A673 (cell line): ENCODE data around the gene EXOSC6. TPM values are rescaled to one million over a fixed set of nuclear protein-coding genes. Genes with fewer than 3 reads are reported as not detected.

Experiments used
- BruUV-seq: library from RNA; stranded (reverse); fragments of 400-500 nt; replicated peaks from 2 replicates; lab custom pipeline; 2021; lab: Mats Ljungman, UMichigan
- CTCF ChIA-PET: fragments of 300-600 bp; sonication (Branson Sonifier 250); formaldehyde crosslinking; loops from one replicate; lab custom pipeline; 2022; ENCODE audit warnings: antibody characterized with exemption; lab: Charles Lee
- POLR2A ChIA-PET: fragments of 300-600 bp; sonication (Branson Sonifier 250); formaldehyde crosslinking; loops from one replicate; lab custom pipeline; 2022; ENCODE audit warnings: antibody characterized with exemption; ENCODE audit not compliant: low non-redundant PET; lab: Charles Lee
- DNase-seq: peaks from one replicate; pipeline ENCODE4 v3.0.0-alpha.2; 2015; ENCODE audit warnings: low spot score
- H3K27ac ChIP-seq: fragments of 200-600 bp; sonication (generic); 2 replicates; pipeline ENCODE4 v1.5.1; 2016; ENCODE audit warnings: mixed run types, low read depth, mild to moderate bottlenecking, mixed read lengths, antibody characterized with exemption, low read length; ENCODE audit not compliant: poor library complexity, severe bottlenecking
- H3K27me3 ChIP-seq: fragments of 200-600 bp; sonication (generic); replicated peaks from 2 replicates; pipeline ENCODE4 v1.6.1; 2017; ENCODE audit warnings: mixed run types, low read depth, mild to moderate bottlenecking, mixed read lengths, antibody characterized with exemption, low read length; ENCODE audit not compliant: insufficient read depth, poor library complexity
- H3K36me3 ChIP-seq: fragments of 200-600 bp; sonication (generic); 2 replicates; pipeline ENCODE4 v1.6.1; 2016; ENCODE audit warnings: mixed run types, mild to moderate bottlenecking, mixed read lengths, antibody characterized with exemption, low read length; ENCODE audit not compliant: insufficient read depth, poor library complexity, severe bottlenecking
- H3K4me1 ChIP-seq: fragments of 200-600 bp; sonication (generic); 2 replicates; pipeline ENCODE4 v1.6.1; 2017; ENCODE audit warnings: mixed run types, mild to moderate bottlenecking, mixed read lengths, antibody characterized with exemption, low read length; ENCODE audit not compliant: insufficient read depth, poor library complexity, severe bottlenecking
- H3K4me3 ChIP-seq: fragments of 200-600 bp; sonication (generic); 2 replicates; pipeline ENCODE4 v1.5.1; 2016; ENCODE audit warnings: low read depth, mixed run types, mild to moderate bottlenecking, mixed read lengths, low read length; ENCODE audit not compliant: poor library complexity, severe bottlenecking
- H3K9me3 ChIP-seq: fragments of 200-600 bp; sonication (generic); 2 replicates; pipeline ENCODE4 v1.6.1; 2016; ENCODE audit warnings: mixed run types, low read depth, mild to moderate bottlenecking, mixed read lengths, antibody characterized with exemption, low read length; ENCODE audit not compliant: poor library complexity, severe bottlenecking
- EZH2 ChIP-seq: fragments of 200-600 bp; sonication (generic); IDR thresholded peaks from 2 replicates; pipeline ENCODE4 v1.6.1; 2017; ENCODE audit warnings: borderline replicate concordance, low read depth, mild to moderate bottlenecking, mixed read lengths, antibody characterized with exemption, low read length; ENCODE audit not compliant: poor library complexity, severe bottlenecking
- intact Hi-C: fragments of 100-400 bp; cut with micrococcal nuclease; formaldehyde crosslinking; loops from one replicate; pipeline ENCODE4 v1.10.0; 2022; ENCODE audit not compliant: unreplicated experiment
- total RNA-seq: library from RNA; stranded (reverse); gene quantifications from 2 replicates; pipeline ENCODE4 v1.2.3, GENCODE V29; 2021
- TF ChIP-seq, protein P1 (sequence below): fragments of 300-800, 200-600 bp; sonication (generic); conservative IDR thresholded peaks from 2 replicates; pipeline ENCODE4 v1.5.1; 2017; ENCODE audit warnings: low read depth, mild to moderate bottlenecking, antibody characterized with exemption, low read length, moderate library complexity, mixed read lengths

The EXOSC6 gene
- total RNA-seq, 1 experiment from 2014 or later: 40.4 TPM

- no TSS peak for BruUV-seq
- DNase-seq: no peak
- TF ChIP-seq, protein P1, sequence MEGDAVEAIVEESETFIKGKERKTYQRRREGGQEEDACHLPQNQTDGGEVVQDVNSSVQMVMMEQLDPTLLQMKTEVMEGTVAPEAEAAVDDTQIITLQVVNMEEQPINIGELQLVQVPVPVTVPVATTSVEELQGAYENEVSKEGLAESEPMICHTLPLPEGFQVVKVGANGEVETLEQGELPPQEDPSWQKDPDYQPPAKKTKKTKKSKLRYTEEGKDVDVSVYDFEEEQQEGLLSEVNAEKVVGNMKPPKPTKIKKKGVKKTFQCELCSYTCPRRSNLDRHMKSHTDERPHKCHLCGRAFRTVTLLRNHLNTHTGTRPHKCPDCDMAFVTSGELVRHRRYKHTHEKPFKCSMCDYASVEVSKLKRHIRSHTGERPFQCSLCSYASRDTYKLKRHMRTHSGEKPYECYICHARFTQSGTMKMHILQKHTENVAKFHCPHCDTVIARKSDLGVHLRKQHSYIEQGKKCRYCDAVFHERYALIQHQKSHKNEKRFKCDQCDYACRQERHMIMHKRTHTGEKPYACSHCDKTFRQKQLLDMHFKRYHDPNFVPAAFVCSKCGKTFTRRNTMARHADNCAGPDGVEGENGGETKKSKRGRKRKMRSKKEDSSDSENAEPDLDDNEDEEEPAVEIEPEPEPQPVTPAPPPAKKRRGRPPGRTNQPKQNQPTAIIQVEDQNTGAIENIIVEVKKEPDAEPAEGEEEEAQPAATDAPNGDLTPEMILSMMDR: no peak
- no peak for TF ChIP-seq EZH2
- POLR2A ChIA-PET: interaction anchor here (0.6 kb wide), 1 partner anchor 45 kb away, joined by 3 read pairs; no protein-coding TSS in a partner anchor
- Histone ChIP-seq H3K4me3 (no peak overlapping the region), H3K4me1 (peaks cover 6% of the 10 kb centered on the region), H3K27me3 (no peaks in the 10 kb centered on the region), H3K36me3 (peaks cover 77% of the 10 kb centered on the region), H3K27ac (no peak overlapping the region), H3K9me3 (no peaks in the 10 kb centered on the region)
- intact Hi-C loops: no loop called here
- CTCF ChIA-PET: interaction anchor here (0.6 to 0.7 kb wide), 2 partner anchors 95 to 464 kb away, joined by 4 read pairs; no protein-coding TSS in a partner anchor
Measured at GRCh38 chr16:70254180-70254964, 2.6 kb upstream of the EXOSC6 start.

- Histone ChIP-seq H3K36me3 (peaks cover 70% of the 10 kb centered on the region), H3K27ac (no peak overlapping the region), H3K9me3 (no peaks in the 10 kb centered on the region), H3K4me1 (peaks cover 8% of the 10 kb centered on the region), H3K27me3 (no peaks in the 10 kb centered on the region), H3K4me3 (no peak overlapping the region)
- intact Hi-C loops: no loop called here
- CTCF ChIA-PET: interaction anchor here (0.7 kb wide), 1 partner anchor 94 kb away, joined by 4 read pairs; no protein-coding TSS in a partner anchor
- no TSS peak for BruUV-seq
- peak; percentile 43 for DNase-seq
- TF ChIP-seq EZH2: no peak
- TF ChIP-seq, protein P1: peak; percentile 57
- POLR2A ChIA-PET: interaction anchor here (0.6 kb wide), 1 partner anchor 46 kb away, joined by 3 read pairs; no protein-coding TSS in a partner anchor
Measured at GRCh38 chr16:70253291-70254106, 1.8 kb upstream of the EXOSC6 start.

GRCh38 chr16:70252355-70252988 is 732 bp upstream of the EXOSC6 start:
- POLR2A ChIA-PET: no interaction called here
- CTCF ChIA-PET: interaction anchor here (0.5 to 0.9 kb wide), 5 partner anchors 36 to 446 kb away, joined by 3 to 10 read pairs (median 4); no protein-coding TSS in a partner anchor
- peaks cover 64% of the 10 kb centered on the region for H3K36me3 ChIP-seq
- H3K27me3 ChIP-seq: no peaks in the 10 kb centered on the region
- peaks cover 8% of the 10 kb centered on the region for H3K4me1 ChIP-seq
- TF ChIP-seq, protein P1: peak; percentile 69
- TF ChIP-seq EZH2: no peak
- DNase-seq: peak; percentile 67
- H3K4me3 ChIP-seq: no peak overlapping the region
- BruUV-seq: no TSS peak
- intact Hi-C loops: no loop called here
- H3K27ac ChIP-seq: no peak overlapping the region
- H3K9me3 ChIP-seq: no peaks in the 10 kb centered on the region
